ENCODE data around the gene SH3GL2. TPM values are rescaled to one million over a fixed set of nuclear protein-coding genes. Genes with fewer than 3 reads are reported as not detected.

Gene SH3GL2
- total RNA-seq, 1 donor from 2014 or later = 3.2 TPM

DNA sequence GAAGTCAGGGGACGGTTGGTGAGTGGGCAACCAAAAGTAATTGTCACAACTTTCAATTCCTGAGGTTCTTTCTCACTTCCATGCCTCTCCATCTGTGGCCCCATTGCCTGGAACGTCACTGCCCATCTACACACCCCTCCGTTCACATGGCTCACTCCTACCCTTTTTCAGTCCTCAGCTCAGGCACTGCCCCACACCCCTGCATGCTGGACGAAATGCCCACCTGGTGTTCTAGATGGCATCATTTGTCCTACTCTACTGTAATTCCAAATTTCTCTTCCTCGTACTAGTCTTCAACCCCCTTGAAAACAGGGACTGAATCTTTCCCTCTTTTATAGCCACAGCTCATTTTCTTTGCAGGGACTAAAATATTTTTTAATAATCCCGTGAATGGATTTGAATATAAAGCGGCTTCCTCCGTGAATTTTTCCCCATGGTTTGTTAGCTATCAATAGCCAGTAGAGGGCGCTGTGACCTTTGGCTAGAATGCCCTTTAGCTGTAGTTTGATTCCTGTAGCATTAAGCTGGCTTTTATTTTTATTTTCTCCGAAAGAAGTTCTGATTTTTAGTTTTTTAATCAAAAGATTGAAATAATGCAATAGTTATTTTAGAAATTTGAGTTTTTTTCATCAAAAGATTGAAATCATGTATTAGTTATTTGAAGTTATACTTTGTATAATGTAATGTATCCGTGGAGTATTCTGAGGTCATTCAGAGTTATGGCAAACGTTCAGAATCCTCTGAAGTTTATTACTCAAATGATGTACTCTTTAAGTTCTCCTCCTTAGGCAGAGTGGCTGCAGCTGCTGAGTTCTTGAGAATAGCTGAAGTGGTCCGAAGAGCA, 232.1 kb downstream of the SH3GL2 start:
- no peak overlapping the region for H3K4me3 ChIP-seq
- DNase-seq (no peak), ATAC-seq (peak; percentile 70)
- H3K9me3 ChIP-seq = no peaks in the 10 kb centered on the region
- no peak overlapping the region for H3K27ac ChIP-seq
- H3K36me3 ChIP-seq = no peaks in the 10 kb centered on the region
- H3K4me1 ChIP-seq = no peaks in the 10 kb centered on the region
- intact Hi-C loops (cut with DNase I) = no loop called here
- TF ChIP-seq, protein P1, sequence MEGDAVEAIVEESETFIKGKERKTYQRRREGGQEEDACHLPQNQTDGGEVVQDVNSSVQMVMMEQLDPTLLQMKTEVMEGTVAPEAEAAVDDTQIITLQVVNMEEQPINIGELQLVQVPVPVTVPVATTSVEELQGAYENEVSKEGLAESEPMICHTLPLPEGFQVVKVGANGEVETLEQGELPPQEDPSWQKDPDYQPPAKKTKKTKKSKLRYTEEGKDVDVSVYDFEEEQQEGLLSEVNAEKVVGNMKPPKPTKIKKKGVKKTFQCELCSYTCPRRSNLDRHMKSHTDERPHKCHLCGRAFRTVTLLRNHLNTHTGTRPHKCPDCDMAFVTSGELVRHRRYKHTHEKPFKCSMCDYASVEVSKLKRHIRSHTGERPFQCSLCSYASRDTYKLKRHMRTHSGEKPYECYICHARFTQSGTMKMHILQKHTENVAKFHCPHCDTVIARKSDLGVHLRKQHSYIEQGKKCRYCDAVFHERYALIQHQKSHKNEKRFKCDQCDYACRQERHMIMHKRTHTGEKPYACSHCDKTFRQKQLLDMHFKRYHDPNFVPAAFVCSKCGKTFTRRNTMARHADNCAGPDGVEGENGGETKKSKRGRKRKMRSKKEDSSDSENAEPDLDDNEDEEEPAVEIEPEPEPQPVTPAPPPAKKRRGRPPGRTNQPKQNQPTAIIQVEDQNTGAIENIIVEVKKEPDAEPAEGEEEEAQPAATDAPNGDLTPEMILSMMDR (IDR thresholded peaks at IDR 0.05) = peak; percentile 83
- H3K27me3 ChIP-seq = no peaks in the 10 kb centered on the region

DNA sequence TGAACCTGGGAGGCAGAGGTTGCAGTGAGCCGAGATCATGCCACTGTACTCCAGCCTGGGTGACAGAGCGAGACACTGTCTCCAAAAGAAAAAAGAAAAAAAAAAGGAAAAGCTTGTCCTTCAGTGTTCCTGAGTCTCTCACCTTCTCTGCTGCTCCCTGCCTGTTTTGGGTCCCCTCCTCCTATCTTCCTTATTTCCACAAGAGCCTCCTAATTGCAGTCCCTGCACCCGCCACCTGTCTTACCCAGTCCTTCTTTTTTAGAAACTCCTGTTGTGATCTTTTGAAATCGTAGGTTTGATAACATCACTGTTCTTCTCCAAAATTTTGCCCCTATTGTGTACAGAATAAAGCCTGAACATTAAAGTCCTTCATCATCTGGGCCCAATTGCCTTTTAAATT, 234.9 kb downstream of the SH3GL2 start:
- intact Hi-C loops (cut with DNase I) = no loop called here
- ATAC-seq (no peak), DNase-seq (no peak)
- no peak overlapping the region for H3K4me3 ChIP-seq
- H3K36me3 ChIP-seq = no peaks in the 10 kb centered on the region
- H3K27ac ChIP-seq = no peak overlapping the region
- no peaks in the 10 kb centered on the region for H3K4me1 ChIP-seq
- H3K9me3 ChIP-seq = no peaks in the 10 kb centered on the region
- H3K27me3 ChIP-seq = no peaks in the 10 kb centered on the region
- TF ChIP-seq, protein P1 (IDR thresholded peaks at IDR 0.05) = no peak

DNA sequence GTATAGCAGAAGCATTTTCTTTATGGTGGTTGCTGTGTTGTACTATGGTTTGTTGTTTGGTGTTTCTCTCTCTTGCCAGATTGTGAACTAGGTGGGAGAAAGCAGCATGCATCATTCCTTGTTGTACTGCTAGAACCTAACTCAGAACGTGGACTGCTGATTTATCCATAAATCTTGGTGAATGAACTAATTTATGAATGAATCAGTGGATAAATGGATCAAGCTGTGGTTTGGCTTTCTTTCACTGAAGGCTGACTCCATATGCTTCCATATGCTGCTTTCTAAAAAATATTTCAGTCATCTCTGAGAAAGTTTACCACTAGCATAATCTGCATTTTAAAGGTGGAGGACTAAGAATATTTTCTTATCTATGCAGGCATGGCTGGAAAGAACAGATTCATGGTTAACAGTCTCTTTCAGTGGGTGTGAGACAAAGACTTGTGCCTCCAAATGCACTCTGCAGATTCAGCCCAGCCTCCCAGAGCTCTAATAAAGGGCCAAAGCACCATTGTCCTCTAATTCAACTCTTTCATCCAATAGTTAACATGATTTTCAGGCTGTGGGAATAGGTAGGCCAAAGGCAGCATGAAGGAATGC, 237.7 kb downstream of the SH3GL2 start:
- Histone ChIP-seq H3K4me3 (no peak overlapping the region), H3K27ac (no peak overlapping the region), H3K9me3 (no peaks in the 10 kb centered on the region), H3K27me3 (no peaks in the 10 kb centered on the region), H3K36me3 (no peaks in the 10 kb centered on the region), H3K4me1 (no peaks in the 10 kb centered on the region)
- TF ChIP-seq, protein P1 (IDR thresholded peaks at IDR 0.05) = no peak
- DNase-seq (no peak), ATAC-seq (no peak)
- intact Hi-C loops (cut with DNase I) = no loop called here

DNA sequence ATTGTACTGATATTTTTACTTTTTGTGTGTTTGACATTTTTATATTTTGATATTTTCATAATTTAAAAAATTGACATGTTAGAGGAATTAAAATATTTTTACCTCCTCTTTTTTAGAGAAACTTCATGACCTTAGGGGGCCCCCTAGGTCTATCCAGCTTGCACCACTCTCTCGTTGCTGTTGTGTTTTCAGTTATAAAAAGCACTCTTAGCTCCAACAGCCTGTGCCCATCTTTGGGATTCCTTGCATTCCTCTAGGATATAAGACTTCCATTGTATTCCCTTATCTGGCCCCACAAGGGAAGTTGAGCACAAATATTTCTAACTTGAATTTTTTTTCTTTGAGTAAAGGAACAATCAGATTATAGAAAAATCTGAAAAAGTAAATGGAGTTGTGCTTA, 245.3 kb downstream of the SH3GL2 start:
- no peaks in the 10 kb centered on the region for H3K9me3 ChIP-seq
- H3K27me3 ChIP-seq = no peaks in the 10 kb centered on the region
- ATAC-seq = no peak
- H3K4me3 ChIP-seq = no peak overlapping the region
- no peak for DNase-seq
- TF ChIP-seq, protein P1 (IDR thresholded peaks at IDR 0.05) = no peak
- no peak overlapping the region for H3K27ac ChIP-seq
- intact Hi-C loops (cut with DNase I) = no loop called here
- H3K36me3 ChIP-seq = no peaks in the 10 kb centered on the region
- H3K4me1 ChIP-seq = no peaks in the 10 kb centered on the region

DNA sequence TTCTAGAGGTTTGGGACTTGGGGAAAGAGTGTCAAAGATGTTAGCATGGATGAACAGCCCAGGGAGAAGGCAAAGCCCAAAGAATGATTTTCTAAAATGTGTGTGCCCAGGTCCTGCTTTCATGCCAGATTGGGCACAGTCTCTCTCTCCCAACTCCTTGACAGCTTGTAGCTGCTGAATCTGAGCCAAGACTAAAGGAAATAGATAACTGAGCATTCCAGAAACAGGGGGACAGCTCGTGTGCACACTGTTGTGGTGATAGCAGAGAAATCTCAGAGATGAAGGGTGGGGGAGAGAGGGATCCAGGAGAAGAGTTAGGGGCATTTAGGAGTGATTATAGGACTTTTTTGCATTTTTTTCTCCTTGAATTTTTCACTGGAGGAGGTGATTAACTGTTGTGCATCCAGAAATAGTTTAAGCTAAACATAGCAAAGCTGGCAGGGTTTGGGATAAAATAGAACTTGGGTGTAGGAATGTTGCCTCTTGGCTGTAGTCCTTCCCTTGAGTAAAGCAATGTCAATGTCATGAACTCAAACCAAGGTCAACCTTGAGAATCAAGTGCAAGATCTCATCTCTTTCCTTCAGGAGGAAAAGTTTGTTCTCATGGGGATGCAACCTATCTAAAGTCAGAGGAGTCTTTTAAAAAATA, 245.9 kb downstream of the SH3GL2 start:
- H3K4me1 ChIP-seq = no peaks in the 10 kb centered on the region
- no peaks in the 10 kb centered on the region for H3K36me3 ChIP-seq
- TF ChIP-seq, protein P1 (IDR thresholded peaks at IDR 0.05) = no peak
- H3K27me3 ChIP-seq = no peaks in the 10 kb centered on the region
- DNase-seq = no peak
- intact Hi-C loops (cut with DNase I) = no loop called here
- ATAC-seq = no peak
- H3K4me3 ChIP-seq = no peak overlapping the region
- H3K9me3 ChIP-seq = no peaks in the 10 kb centered on the region
- no peak overlapping the region for H3K27ac ChIP-seq

Measured in upper lobe of right lung (tissue), 1 donor.